ENCODE measurements around the gene WASF3.

GRCh38 chr13:26562512-26562890, 5.0 kb downstream of the WASF3 start:
- no peak for TF ChIP-seq CTCF (IDR thresholded peaks at IDR 0.05; ENCODE audit: low read length)
- TF ChIP-seq EZH2 (IDR thresholded peaks at IDR 0.05; ENCODE audit: borderline replicate concordance, low read length), result no peak
